DND-41 (cell line): Measurements from ENCODE around the gene ANO1.

ENCODE experiments used
- EZH2 ChIP-seq: IDR thresholded peaks from 3 replicates; pipeline ENCODE4 v1.6.1; 2012; ENCODE audit warnings: borderline replicate concordance, low read depth, mild to moderate bottlenecking, moderate library complexity, low read length, inconsistent platforms; ENCODE audit not compliant: severe bottlenecking
- TF ChIP-seq, protein P1 (sequence below): IDR thresholded peaks from 2 replicates; pipeline ENCODE4 v1.5.1; 2012; ENCODE audit warnings: borderline replicate concordance, low read length, moderate library complexity, mild to moderate bottlenecking; ENCODE audit not compliant: poor library complexity, severe bottlenecking; ENCODE audit errors: extremely low read depth

DNA sequence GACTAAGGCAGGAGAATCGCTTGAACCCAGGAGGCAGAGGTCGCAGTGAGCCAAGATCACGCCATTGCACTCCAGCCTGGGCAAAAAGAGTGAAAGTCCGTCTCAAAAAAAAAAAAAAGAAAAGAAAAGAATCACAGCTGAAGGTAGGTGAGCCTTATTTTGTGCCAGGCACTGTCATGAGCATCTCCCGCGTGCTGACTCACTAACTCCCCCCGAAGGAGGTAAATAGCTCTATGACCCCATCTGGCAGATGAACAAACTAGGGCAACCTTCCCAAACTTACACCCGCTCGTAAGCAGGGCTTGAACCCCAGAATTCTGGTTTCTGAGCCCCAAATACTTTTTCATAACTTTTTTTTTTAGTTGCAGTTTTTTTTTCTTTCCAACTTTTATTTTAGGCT, 60.3 kb downstream of the ANO1 start:
- TF ChIP-seq, protein P1, sequence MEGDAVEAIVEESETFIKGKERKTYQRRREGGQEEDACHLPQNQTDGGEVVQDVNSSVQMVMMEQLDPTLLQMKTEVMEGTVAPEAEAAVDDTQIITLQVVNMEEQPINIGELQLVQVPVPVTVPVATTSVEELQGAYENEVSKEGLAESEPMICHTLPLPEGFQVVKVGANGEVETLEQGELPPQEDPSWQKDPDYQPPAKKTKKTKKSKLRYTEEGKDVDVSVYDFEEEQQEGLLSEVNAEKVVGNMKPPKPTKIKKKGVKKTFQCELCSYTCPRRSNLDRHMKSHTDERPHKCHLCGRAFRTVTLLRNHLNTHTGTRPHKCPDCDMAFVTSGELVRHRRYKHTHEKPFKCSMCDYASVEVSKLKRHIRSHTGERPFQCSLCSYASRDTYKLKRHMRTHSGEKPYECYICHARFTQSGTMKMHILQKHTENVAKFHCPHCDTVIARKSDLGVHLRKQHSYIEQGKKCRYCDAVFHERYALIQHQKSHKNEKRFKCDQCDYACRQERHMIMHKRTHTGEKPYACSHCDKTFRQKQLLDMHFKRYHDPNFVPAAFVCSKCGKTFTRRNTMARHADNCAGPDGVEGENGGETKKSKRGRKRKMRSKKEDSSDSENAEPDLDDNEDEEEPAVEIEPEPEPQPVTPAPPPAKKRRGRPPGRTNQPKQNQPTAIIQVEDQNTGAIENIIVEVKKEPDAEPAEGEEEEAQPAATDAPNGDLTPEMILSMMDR: no peak
- TF ChIP-seq EZH2: no peak
